ENCODE measurements around the gene FKBP10.

Gene FKBP10, protein sequence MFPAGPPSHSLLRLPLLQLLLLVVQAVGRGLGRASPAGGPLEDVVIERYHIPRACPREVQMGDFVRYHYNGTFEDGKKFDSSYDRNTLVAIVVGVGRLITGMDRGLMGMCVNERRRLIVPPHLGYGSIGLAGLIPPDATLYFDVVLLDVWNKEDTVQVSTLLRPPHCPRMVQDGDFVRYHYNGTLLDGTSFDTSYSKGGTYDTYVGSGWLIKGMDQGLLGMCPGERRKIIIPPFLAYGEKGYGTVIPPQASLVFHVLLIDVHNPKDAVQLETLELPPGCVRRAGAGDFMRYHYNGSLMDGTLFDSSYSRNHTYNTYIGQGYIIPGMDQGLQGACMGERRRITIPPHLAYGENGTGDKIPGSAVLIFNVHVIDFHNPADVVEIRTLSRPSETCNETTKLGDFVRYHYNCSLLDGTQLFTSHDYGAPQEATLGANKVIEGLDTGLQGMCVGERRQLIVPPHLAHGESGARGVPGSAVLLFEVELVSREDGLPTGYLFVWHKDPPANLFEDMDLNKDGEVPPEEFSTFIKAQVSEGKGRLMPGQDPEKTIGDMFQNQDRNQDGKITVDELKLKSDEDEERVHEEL

GRCh38 chr17:41812381-41813151, at the start of gene FKBP10:
Gene FKBP10 (plus strand): TSS chr17:41813004. CDS start chr17:41813035, 31 bp downstream.
- Histone ChIP-seq H4K20me1 (ENCODE audit: insufficient read depth, low read length, poor library complexity, severe bottlenecking) (no peaks in the 10 kb centered on the region), H3K9me3 (ENCODE audit: insufficient read depth, low read depth, low read length) (no peaks in the 10 kb centered on the region), H3F3A (ENCODE audit: low read depth) (no peaks in the 10 kb centered on the region), H3K27me3 (ENCODE audit: insufficient read depth, low read length, poor library complexity, severe bottlenecking) (no peaks in the 10 kb centered on the region), H3K4me3 (ENCODE audit: low read length, poor library complexity, severe bottlenecking) (peak within 1 kb of the TSS; percentile 83), H3K36me3 (ENCODE audit: insufficient read depth, low read length) (no peaks in the 10 kb centered on the region), H3K79me2 (ENCODE audit: insufficient read depth, low read length) (peaks cover 11% of the 10 kb centered on the region), H3K9ac (ENCODE audit: low read depth, low read length, poor library complexity, severe bottlenecking) (peak within 1 kb of the TSS; percentile 75), H3K9me2 (replicated peaks; ENCODE audit: low read depth, low read length) (no peaks in the 10 kb centered on the region), H3K4me1 (ENCODE audit: insufficient read depth, low read length, poor library complexity, severe bottlenecking) (peaks cover 32% of the 10 kb centered on the region), H2AFZ (ENCODE audit: low read length) (peak within 1 kb of the TSS; percentile 96), H3K4me2 (ENCODE audit: low read depth, low read length, poor library complexity, severe bottlenecking) (peak within 1 kb of the TSS; percentile 99)
- TF ChIP-seq EZH2phosphoT487 (IDR thresholded peaks at IDR 0.05; ENCODE audit: borderline replicate concordance) (no peak), CTCF (conservative IDR thresholded peaks at IDR 0.05; ENCODE audit: low read length) (no peak)

DNA sequence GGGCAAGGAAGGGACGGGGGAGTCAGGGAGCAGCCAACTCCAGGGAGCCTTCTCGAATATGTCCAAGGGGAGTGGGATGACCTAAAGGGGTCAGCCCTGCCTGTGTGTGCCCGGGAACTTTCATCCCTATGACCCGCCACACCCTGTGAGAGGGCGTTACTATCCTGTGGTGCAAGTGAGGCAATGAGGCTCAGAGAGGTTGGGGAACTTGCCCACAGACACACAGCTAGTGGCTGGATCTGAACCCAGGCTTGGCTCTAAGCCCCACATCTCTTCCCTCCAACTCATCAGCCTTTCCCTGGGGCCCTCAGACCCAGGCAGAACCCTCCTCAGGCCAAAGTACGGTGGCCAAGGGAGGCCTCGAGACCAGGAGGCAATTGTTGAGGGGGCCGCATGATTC, 49.5 kb upstream of the FKBP10 start:
- H3K36me3 ChIP-seq (ENCODE audit: insufficient read depth, low read length): peaks cover 83% of the 10 kb centered on the region; the same call in 1 of the 2 replicates

More for the DNA sequence above, 49.5 kb upstream of the FKBP10 start:
- TF ChIP-seq CTCF (conservative IDR thresholded peaks at IDR 0.05; ENCODE audit: low read length) (no peak), EZH2phosphoT487 (IDR thresholded peaks at IDR 0.05; ENCODE audit: borderline replicate concordance) (no peak)
- no peak overlapping the region for H3K4me2 ChIP-seq (ENCODE audit: low read depth, low read length, poor library complexity, severe bottlenecking)
- peaks cover 3% of the 10 kb centered on the region for H4K20me1 ChIP-seq (ENCODE audit: insufficient read depth, low read length, poor library complexity, severe bottlenecking)
- H3K4me1 ChIP-seq (ENCODE audit: insufficient read depth, low read length, poor library complexity, severe bottlenecking): no peaks in the 10 kb centered on the region
- H3K9me3 ChIP-seq (ENCODE audit: insufficient read depth, low read depth, low read length): no peaks in the 10 kb centered on the region
- no peak overlapping the region for H3K9ac ChIP-seq (ENCODE audit: low read depth, low read length, poor library complexity, severe bottlenecking)
- no peaks in the 10 kb centered on the region for H3K9me2 ChIP-seq (replicated peaks; ENCODE audit: low read depth, low read length)
- no peaks in the 10 kb centered on the region for H3F3A ChIP-seq (ENCODE audit: low read depth)
- no peaks in the 10 kb centered on the region for H3K79me2 ChIP-seq (ENCODE audit: insufficient read depth, low read length)
- H3K4me3 ChIP-seq (ENCODE audit: low read length, poor library complexity, severe bottlenecking): no peak overlapping the region
- no peaks in the 10 kb centered on the region for H3K27me3 ChIP-seq (ENCODE audit: insufficient read depth, low read length, poor library complexity, severe bottlenecking)
- no peak overlapping the region for H2AFZ ChIP-seq (ENCODE audit: low read length)
